Hepatocyte (in vitro differentiated cells): Measurements from ENCODE around the gene TRMT2A. TPM values are rescaled to one million over a fixed set of nuclear protein-coding genes. Genes with fewer than 3 reads are reported as not detected.
A peak's percentile ranks its signal among the peaks of the same experiment; 100 is the strongest.

Source experiments
- DNase-seq: peaks from one replicate; pipeline ENCODE4 v3.0.0-alpha.2; 2016; ENCODE audit warnings: low spot score
- H2AFZ ChIP-seq: fragments of 200-600 bp; sonication (generic); 2 replicates; pipeline ENCODE4 v1.6.0; 2016; ENCODE audit warnings: antibody characterized with exemption, mild to moderate bottlenecking
- H3K27ac ChIP-seq: fragments of 200-600 bp; sonication (generic); 2 replicates; pipeline ENCODE4 v1.5.1; 2016; ENCODE audit warnings: mild to moderate bottlenecking
- H3K27me3 ChIP-seq: fragments of 200-600 bp; sonication (generic); 2 replicates; pipeline ENCODE4 v1.6.1; 2016
- H3K36me3 ChIP-seq: fragments of 200-600 bp; sonication (generic); replicated peaks from 2 replicates; pipeline ENCODE4 v1.5.1; 2016; ENCODE audit warnings: low read depth; ENCODE audit not compliant: insufficient read depth
- H3K4me1 ChIP-seq: fragments of 200-600 bp; sonication (generic); 2 replicates; pipeline ENCODE4 v1.5.1; 2016; ENCODE audit warnings: mild to moderate bottlenecking, moderate library complexity; ENCODE audit not compliant: insufficient read depth
- H3K4me2 ChIP-seq: fragments of 200-600 bp; sonication (generic); 2 replicates; pipeline ENCODE4 v1.6.0; 2016
- H3K4me3 ChIP-seq: fragments of 200-600 bp; sonication (generic); 2 replicates; pipeline ENCODE4 v1.5.1; 2016; ENCODE audit warnings: mild to moderate bottlenecking
- H3K79me2 ChIP-seq: fragments of 200-600 bp; sonication (generic); 2 replicates; pipeline ENCODE4 v1.6.0; 2017; ENCODE audit warnings: mild to moderate bottlenecking
- H3K9me2 ChIP-seq: fragments of 200-600 bp; sonication (generic); replicated peaks from 2 replicates; pipeline ENCODE4 v1.6.0; 2017; ENCODE audit warnings: mild to moderate bottlenecking; ENCODE audit not compliant: insufficient read depth
- H3K9me3 ChIP-seq: fragments of 200-600 bp; sonication (generic); 2 replicates; pipeline ENCODE4 v1.5.1; 2016; ENCODE audit warnings: low read depth, mild to moderate bottlenecking
- H4K20me1 ChIP-seq: fragments of 200-600 bp; sonication (generic); 2 replicates; pipeline ENCODE4 v1.6.0; 2016; ENCODE audit warnings: mild to moderate bottlenecking; ENCODE audit not compliant: insufficient read depth, poor library complexity, severe bottlenecking
- EZH2 ChIP-seq: fragments of 200-600 bp; sonication (generic); IDR thresholded peaks from 2 replicates; pipeline ENCODE4 v1.6.1; 2016; ENCODE audit warnings: antibody characterized with exemption, mild to moderate bottlenecking, borderline replicate concordance
- EZH2phosphoT487 ChIP-seq: fragments of 200-600 bp; sonication (generic); IDR thresholded peaks from one replicate; pipeline ENCODE4 v1.6.1; 2018; ENCODE audit warnings: antibody characterized with exemption, mild to moderate bottlenecking, low read depth, moderate library complexity; ENCODE audit not compliant: unreplicated experiment, severe bottlenecking
- WGBS: methylation state at CpG from one replicate; pipeline ENCODE4 v1.1.6; 2016; ENCODE audit warnings: low lambda C conversion rate; ENCODE audit errors: missing lambda C conversion rate; 5-methylcytosine and 5-hydroxymethylcytosine counted together
- polyA plus RNA-seq: library from polyadenylated mRNA; unstranded; fragments of >200 nt; fragmentation: Nextera tagmentation; extraction: Ambion mirVana; gene quantifications from 2 replicates; pipeline ENCODE4 v1.2.1, GENCODE V29; 2016
- total RNA-seq: library from RNA; depleted of rRNA; stranded (reverse); fragments of >200 nt; gene quantifications from 2 replicates; pipeline ENCODE4 v1.2.3, GENCODE V29; 2014
- TF ChIP-seq, protein P1 (sequence below): fragments of 200-600 bp; sonication (generic); IDR thresholded peaks from 2 replicates; pipeline ENCODE4 v1.5.1; 2016; ENCODE audit warnings: antibody characterized with exemption, mild to moderate bottlenecking; ENCODE audit not compliant: poor library complexity

TRMT2A gene
- total and polyA plus RNA-seq, 2 experiments from 2014 or later, result 34.4 to 65.1 TPM

DNA sequence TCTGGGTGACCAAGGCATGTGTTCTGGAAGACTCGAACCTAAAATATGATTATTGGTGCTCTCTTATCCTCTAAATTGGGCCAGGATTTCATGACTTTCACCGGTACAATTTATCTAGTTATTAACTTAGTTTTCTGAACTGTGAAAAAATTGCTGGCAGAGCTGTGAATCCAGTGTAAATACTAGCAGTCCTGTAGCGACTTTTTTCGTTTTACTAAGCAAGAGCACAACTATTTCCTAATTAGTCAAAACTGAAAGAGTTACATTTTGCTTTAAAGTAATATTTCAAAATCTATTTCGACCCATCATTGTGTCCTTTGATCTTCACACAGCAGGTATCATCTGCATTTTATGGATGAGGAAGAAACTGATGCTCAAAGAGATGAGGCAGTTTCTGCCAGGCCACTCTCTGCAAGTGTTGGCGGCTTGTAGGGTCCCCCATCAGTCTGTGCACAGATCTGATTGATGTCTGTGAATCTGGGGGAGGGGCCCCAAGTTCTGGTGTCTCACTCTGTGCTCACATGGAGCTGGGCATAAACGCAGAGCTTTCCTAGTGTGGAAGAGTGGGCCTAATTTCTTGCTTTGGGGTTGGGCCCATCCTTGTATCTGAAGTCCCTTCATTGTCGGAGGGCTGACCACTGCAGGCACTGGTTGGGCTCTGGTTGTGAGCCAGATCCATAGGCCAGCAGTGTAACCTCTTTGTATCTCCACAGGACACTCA lies 1.4 kb upstream of the TRMT2A start:
- no peak for TF ChIP-seq EZH2phosphoT487
- Histone ChIP-seq H3K36me3 (no peaks in the 10 kb centered on the region), H3K9me3 (no peaks in the 10 kb centered on the region), H3K4me1 (peaks cover 16% of the 10 kb centered on the region), H3K27ac (peak overlapping the region; percentile 82), H4K20me1 (no peaks in the 10 kb centered on the region), H3K27me3 (no peaks in the 10 kb centered on the region), H3K79me2 (peaks cover 69% of the 10 kb centered on the region), H3K4me3 (peak overlapping the region; percentile 83), H2AFZ (no peak overlapping the region), H3K9me2 (no peaks in the 10 kb centered on the region), H3K4me2 (peak overlapping the region; percentile 85)
- DNase-seq, result no peak
- WGBS, result 22% methylated on average over 8 of the region's 8 CpGs

DNA sequence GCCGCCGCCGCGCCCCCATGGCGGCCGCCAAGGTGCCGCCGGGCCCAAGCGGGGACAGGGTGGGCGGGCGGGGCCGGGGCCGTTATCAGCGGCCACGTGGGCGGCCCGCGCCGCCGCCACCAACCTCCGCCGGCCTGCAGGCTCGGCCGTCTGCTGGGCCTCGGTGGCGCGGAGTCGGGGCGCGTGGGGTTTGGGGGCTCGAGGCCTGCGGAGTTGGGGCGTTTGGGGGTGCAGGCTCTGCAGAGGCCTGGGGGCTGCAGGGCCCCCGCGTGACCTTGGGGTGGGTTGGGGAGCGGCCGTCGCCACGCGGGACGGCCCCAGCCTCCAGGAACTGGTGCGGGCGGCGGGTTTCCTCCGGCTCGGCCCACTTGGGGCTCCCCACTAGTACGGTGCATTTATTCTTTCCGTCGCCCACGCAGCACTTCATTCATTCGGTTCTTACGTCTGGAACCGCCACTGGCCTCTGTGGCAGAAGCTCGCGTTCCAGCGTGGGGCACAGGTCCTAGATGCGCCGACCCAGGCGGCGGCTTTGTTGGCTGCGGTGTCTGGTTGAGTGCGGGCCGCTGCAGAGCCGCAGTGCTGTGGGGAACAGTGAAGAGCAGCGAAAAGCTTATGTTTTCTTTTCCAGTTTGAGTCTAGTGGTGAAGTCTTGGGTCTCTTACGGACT lies 740 bp upstream of the TRMT2A start:
- no peaks in the 10 kb centered on the region for H4K20me1 ChIP-seq
- DNase-seq, result peak; percentile 56
- no peaks in the 10 kb centered on the region for H3K36me3 ChIP-seq
- H3K27ac ChIP-seq, result peak overlapping the region; percentile 82
- under 1% methylated on average over 46 of the region's 66 CpGs for WGBS
- no peaks in the 10 kb centered on the region for H3K9me2 ChIP-seq
- H3K4me2 ChIP-seq, result peak overlapping the region; percentile 85
- peaks cover 16% of the 10 kb centered on the region for H3K4me1 ChIP-seq
- TF ChIP-seq EZH2phosphoT487 (no peak), EZH2 (no peak)
- TF ChIP-seq, protein P1, sequence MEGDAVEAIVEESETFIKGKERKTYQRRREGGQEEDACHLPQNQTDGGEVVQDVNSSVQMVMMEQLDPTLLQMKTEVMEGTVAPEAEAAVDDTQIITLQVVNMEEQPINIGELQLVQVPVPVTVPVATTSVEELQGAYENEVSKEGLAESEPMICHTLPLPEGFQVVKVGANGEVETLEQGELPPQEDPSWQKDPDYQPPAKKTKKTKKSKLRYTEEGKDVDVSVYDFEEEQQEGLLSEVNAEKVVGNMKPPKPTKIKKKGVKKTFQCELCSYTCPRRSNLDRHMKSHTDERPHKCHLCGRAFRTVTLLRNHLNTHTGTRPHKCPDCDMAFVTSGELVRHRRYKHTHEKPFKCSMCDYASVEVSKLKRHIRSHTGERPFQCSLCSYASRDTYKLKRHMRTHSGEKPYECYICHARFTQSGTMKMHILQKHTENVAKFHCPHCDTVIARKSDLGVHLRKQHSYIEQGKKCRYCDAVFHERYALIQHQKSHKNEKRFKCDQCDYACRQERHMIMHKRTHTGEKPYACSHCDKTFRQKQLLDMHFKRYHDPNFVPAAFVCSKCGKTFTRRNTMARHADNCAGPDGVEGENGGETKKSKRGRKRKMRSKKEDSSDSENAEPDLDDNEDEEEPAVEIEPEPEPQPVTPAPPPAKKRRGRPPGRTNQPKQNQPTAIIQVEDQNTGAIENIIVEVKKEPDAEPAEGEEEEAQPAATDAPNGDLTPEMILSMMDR, result no peak
- no peaks in the 10 kb centered on the region for H3K27me3 ChIP-seq
- H3K79me2 ChIP-seq, result peaks cover 69% of the 10 kb centered on the region
- H3K9me3 ChIP-seq, result no peaks in the 10 kb centered on the region
- H3K4me3 ChIP-seq, result peak overlapping the region; percentile 83
- H2AFZ ChIP-seq, result no peak overlapping the region

DNA sequence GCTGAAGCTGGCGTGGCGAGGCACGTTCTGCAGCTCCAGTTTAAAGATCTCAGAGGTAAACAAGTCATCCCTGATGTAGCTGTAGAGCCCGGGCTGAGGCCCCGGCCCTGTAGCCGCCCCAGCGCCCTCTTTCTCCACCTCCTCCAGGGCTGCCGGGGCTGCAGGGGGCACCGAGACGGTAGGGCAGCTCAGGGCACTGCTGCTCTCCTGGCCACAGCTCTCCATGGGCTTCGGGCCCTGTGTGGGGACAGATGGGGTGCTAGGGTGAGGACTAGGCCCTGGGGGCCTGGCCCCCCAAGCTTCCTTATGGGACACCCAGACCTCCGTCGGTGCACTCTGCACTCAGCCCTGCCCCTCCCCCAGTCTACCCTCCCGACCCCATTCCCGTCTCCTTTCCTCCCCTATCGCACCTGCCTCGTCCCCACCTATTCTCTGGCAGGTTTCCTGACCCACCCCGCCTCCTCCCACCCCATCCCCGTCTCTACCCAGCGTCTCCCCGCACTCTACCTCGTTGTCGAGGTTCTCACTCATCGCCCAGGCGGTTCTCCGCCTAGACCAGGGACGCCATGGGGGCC lies 563 bp downstream of the TRMT2A start:
- Histone ChIP-seq H4K20me1 (no peaks in the 10 kb centered on the region), H3K27ac (peak overlapping the region; percentile 81), H3K4me2 (peak overlapping the region; percentile 96), H3K4me1 (peaks cover 16% of the 10 kb centered on the region), H3K9me2 (no peaks in the 10 kb centered on the region), H2AFZ (peak overlapping the region; percentile 62), H3K79me2 (peaks cover 60% of the 10 kb centered on the region), H3K27me3 (no peaks in the 10 kb centered on the region), H3K36me3 (no peaks in the 10 kb centered on the region), H3K4me3 (peak overlapping the region; percentile 67), H3K9me3 (no peaks in the 10 kb centered on the region)
- TF ChIP-seq EZH2 (no peak), EZH2phosphoT487 (no peak)
- TF ChIP-seq, protein P1, result no peak
- 27% methylated on average over 20 of the region's 27 CpGs for WGBS
- peak; percentile 31 for DNase-seq
